ENCODE results near the gene MYL3.

MYL3 gene

GRCh38 chr3:46903341-46904302 is 40.4 kb upstream of the MYL3 start:
- TF ChIP-seq GATA1 (IDR thresholded peaks at IDR 0.05; ENCODE audit: low read depth, low read length) (no peak), POLR2A (IDR thresholded peaks at IDR 0.05; ENCODE audit: low read length) (no peak)
- DNase-seq = no peak

DNA sequence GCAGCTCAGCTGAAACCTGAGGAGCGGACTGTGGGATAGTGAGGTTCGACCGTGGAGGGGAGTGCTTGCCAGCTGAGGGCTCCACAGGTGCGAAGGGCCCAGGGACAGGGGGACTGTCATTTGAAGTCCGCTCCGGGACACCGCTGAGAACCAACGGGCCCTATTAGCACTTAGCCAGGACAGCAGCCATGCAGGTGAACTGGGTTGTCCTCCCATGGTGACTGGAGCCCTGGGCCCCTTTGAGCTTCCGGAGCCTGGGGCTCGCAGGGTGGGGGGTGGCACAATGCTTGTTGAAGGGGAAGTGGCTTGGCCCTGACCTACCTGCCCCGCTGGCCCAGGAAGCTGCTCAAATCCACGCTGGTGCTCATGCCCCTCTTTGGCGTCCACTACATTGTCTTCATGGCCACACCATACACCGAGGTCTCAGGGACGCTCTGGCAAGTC is 39.0 kb upstream of the MYL3 start:
- TF ChIP-seq POLR2A (IDR thresholded peaks at IDR 0.05; ENCODE audit: low read length) (no peak), GATA1 (IDR thresholded peaks at IDR 0.05; ENCODE audit: low read depth, low read length) (no peak)
- no peak for DNase-seq

DNA sequence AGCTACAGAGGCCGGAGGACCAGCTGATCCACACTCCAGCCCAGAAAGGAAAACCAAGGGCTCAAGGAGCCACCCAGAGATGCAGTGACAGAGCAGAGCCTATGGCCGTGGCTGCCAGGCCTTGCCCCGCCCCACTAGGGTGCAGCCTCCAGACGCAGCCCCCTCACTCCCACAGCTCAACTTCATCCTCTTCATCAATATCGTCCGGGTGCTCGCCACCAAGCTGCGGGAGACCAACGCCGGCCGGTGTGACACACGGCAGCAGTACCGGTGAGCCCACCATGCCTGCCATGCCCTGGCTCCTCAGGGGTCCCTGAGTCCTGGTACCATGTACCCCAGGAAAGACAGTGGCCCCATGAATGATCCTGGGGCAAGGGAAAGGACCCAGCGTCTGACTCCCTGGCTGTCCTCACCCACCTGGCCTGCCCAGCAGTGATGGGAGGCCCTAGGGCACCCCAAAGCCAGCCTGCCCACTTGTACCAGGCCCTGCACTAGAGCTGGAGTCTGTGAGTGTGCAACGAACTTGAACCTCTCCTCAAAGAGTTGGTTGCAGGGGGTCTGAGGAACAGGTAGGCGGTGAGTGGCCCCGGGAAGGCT is 38.4 kb upstream of the MYL3 start:
- no peak for DNase-seq
- TF ChIP-seq POLR2A (IDR thresholded peaks at IDR 0.05; ENCODE audit: low read length) (no peak), GATA1 (IDR thresholded peaks at IDR 0.05; ENCODE audit: low read depth, low read length) (no peak)

DNA sequence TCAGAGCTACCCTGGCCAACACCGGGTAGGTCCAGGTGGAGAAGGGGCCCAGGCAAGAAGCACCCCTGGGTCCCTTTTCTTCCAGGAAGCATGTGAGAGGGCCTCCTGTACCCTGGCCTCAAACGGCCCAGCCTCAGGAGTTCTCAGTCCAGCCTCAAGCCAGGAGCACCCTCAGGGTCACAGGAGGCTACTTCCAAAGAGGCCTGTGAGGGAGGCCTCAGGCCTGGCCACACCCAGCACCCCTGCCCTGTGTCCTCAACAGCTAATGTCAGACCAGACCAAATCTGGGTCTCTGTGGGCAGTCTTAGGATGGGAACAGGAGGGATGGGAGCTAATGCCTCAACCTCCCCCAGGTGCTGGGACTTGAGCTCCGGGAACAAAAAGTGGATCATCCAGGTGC is 37.8 kb upstream of the MYL3 start:
- DNase-seq = no peak
- TF ChIP-seq GATA1 (IDR thresholded peaks at IDR 0.05; ENCODE audit: low read depth, low read length) (no peak), POLR2A (IDR thresholded peaks at IDR 0.05; ENCODE audit: low read length) (no peak)

GRCh38 chr3:46900356-46900755 is 37.1 kb upstream of the MYL3 start:
- no peak for DNase-seq
- TF ChIP-seq POLR2A (IDR thresholded peaks at IDR 0.05; ENCODE audit: low read length) = no peak

- TF ChIP-seq POLR2A (IDR thresholded peaks at IDR 0.05; ENCODE audit: low read length) (no peak), GATA1 (IDR thresholded peaks at IDR 0.05; ENCODE audit: low read depth, low read length) (no peak)
Observed at GRCh38 chr3:46900007-46900292, 36.7 kb upstream of the MYL3 start.

DNA sequence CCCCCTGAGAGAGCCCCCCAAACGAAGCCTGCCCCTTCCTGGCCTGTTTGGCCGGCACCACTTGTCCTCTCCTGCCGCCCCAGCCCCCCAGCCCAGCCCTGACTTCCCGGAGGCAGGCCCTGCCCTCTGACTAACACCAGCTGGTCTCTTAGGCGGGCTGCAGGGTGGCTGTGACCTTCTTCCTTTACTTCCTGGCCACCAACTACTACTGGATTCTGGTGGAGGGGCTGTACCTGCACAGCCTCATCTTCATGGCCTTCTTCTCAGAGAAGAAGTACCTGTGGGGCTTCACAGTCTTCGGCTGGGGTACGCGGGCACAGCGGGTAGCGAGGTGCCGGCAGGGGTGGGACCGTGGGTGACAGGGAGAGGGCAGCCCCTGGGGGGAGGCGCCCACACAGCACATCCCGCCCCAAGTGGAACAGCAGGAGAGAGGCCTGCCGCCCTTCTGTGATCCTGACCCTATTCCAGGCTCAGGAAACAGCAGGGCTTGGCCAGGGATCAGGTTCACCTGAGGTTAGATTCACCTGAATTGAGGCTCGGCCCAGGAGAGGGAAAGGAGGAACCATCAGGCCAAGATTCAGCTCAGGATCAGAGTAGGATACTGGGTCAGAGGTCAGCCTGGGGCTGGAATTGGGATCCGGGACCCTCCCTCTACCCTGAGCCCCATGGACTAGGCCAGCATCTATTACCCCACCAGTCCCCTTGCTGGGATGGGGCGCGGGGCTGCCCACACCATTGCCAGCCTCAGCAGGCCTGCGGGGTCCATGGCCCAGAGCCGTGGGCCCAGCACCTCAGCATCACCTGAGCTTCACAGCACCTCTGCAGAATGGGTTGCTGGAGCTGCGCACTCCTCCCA is 36.1 kb upstream of the MYL3 start:
- TF ChIP-seq POLR2A (IDR thresholded peaks at IDR 0.05; ENCODE audit: low read length) (no peak), GATA1 (IDR thresholded peaks at IDR 0.05; ENCODE audit: low read depth, low read length) (no peak)
- no peak for DNase-seq

More at GRCh38 chr3:46900007-46900292, 36.7 kb upstream of the MYL3 start:
- no peak for DNase-seq

DNA sequence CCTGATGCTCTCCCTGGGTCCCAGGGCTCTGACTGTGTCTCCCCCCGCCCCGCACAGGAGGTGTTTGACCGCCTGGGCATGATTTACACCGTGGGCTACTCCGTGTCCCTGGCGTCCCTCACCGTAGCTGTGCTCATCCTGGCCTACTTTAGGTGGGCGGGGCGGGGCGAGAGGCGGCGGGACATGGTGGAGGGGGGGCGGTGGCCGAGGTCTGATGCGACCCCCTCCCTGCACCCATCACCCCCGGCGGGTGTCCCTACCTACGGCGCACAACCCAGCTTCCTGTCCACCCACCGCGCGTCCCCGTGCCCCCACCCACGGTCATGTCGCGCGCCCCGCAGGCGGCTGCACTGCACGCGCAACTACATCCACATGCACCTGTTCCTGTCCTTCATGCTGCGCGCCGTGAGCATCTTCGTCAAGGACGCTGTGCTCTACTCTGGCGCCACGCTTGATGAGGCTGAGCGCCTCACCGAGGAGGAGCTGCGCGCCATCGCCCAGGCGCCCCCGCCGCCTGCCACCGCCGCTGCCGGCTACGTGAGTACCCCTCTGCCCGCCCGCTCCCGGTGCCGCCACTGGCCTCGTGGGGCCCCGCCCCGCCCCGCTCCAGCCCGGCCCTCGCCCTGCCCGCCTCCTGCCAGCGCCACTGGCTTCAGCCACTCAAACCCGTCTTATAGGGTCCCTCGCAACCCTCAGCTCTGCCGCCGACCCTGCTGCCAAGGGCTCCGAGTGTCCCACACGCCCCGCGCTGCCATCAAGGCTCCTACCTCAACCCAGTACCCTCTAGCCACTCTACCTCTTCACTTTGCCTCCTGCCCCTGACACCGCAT is 35.3 kb upstream of the MYL3 start:
- DNase-seq = no peak
- no peak for TF ChIP-seq POLR2A (IDR thresholded peaks at IDR 0.05; ENCODE audit: low read length)
- no peak for TF ChIP-seq GATA1 (IDR thresholded peaks at IDR 0.05; ENCODE audit: low read depth, low read length)

GRCh38 chr3:46897829-46898320 is 34.6 kb upstream of the MYL3 start:
- DNase-seq = no peak
- TF ChIP-seq GATA1 (IDR thresholded peaks at IDR 0.05; ENCODE audit: low read depth, low read length) = no peak
- TF ChIP-seq POLR2A (IDR thresholded peaks at IDR 0.05; ENCODE audit: low read length) = no peak

DNA sequence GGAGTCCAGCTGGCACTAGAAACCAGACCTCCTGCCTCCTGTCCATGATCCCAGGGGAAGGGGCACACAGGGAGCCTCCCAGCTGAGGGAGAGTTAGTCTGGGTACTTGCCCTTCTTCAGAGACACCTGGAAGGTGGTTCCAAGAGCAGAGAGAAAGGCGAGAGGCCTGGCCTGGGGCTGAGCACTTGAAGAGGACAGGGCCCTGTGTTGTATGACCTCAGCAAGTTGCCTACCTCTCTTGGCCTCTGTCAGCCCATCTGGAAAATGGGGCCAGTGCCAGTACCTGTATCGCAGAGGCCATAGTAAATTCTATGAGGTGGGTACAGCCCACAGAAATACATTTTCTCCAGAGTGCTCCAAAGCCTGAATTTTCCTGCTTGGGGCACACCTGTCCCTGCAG is 33.8 kb upstream of the MYL3 start:
- no peak for TF ChIP-seq POLR2A (IDR thresholded peaks at IDR 0.05; ENCODE audit: low read length)
- no peak for TF ChIP-seq GATA1 (IDR thresholded peaks at IDR 0.05; ENCODE audit: low read depth, low read length)
- DNase-seq = no peak

DNA sequence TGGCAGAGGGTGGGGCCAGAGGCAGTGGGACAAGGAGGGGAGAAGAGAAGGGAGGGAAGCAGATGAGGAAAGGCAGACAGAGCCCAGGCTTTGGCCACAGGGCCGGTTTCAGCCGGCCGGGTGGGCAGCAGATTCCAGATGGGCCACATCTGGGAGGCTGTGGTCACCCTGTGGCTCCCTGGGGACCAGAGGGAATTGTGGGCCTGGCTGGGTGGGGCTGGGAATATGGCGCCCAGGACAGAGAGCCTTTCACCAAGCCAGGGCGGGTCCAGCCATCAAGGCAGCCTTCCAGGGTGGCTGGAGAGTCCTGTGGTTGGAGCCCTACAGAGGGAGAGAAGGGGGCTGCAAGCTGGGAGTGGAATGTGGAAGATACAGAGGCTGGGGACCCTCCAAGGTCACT is 33.1 kb upstream of the MYL3 start:
- TF ChIP-seq GATA1 (IDR thresholded peaks at IDR 0.05; ENCODE audit: low read depth, low read length) (no peak), POLR2A (IDR thresholded peaks at IDR 0.05; ENCODE audit: low read length) (no peak)
- DNase-seq = no peak

GRCh38 chr3:46895761-46896160 is 32.5 kb upstream of the MYL3 start:
- no peak for TF ChIP-seq GATA1 (IDR thresholded peaks at IDR 0.05; ENCODE audit: low read depth, low read length)
- no peak for TF ChIP-seq POLR2A (IDR thresholded peaks at IDR 0.05; ENCODE audit: low read length)
- no peak for DNase-seq

DNA sequence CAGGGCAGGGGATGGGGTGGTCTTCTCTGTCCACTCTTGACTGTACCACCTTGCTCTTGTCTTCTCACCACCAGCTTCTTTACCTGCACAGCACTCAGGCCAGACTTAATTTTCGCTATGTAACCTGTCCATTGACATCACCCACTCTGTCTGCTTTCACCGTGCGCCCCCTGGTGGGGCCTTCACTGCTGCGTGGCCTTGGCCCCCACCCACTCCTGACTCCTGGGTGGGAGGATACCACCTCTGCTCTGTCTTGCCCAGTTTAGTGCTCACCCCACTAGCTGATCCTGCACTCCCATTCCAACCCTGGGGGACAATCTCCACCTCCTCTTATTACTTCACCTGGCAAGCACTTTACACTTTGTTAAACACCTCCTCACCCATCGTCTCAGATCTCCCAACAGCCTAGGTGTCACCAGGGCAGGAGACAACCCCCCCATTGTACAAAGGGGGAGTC is 32.0 kb upstream of the MYL3 start:
- no peak for TF ChIP-seq POLR2A (IDR thresholded peaks at IDR 0.05; ENCODE audit: low read length)
- no peak for TF ChIP-seq GATA1 (IDR thresholded peaks at IDR 0.05; ENCODE audit: low read depth, low read length)
- peak; percentile 58 to 77 for DNase-seq

Data from erythroblast (primary cell).